ENCODE measurements around the gene MBD2.

DNA sequence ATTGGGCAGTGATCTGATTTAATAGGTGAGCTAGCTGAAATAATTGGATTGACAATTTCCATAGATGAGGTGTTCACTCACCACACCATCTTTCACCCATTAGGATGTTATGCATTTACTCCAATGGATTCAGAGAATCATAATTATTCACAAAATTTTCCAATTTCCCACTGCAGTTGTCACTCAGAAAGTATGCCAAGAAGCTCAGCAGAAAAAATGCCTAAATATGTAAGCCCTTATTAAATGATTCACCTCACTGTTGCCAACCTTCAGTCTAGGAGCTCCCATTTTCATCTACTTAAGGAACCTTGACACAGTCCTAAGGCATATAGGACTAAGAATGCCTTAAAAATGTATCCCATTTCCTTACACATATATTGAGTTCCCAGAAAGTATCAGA lies 94.3 kb downstream of the MBD2 start:
- TF ChIP-seq, protein P1, sequence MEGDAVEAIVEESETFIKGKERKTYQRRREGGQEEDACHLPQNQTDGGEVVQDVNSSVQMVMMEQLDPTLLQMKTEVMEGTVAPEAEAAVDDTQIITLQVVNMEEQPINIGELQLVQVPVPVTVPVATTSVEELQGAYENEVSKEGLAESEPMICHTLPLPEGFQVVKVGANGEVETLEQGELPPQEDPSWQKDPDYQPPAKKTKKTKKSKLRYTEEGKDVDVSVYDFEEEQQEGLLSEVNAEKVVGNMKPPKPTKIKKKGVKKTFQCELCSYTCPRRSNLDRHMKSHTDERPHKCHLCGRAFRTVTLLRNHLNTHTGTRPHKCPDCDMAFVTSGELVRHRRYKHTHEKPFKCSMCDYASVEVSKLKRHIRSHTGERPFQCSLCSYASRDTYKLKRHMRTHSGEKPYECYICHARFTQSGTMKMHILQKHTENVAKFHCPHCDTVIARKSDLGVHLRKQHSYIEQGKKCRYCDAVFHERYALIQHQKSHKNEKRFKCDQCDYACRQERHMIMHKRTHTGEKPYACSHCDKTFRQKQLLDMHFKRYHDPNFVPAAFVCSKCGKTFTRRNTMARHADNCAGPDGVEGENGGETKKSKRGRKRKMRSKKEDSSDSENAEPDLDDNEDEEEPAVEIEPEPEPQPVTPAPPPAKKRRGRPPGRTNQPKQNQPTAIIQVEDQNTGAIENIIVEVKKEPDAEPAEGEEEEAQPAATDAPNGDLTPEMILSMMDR (conservative IDR thresholded peaks at IDR 0.05; ENCODE audit: low read length) = no peak
- no peak for TF ChIP-seq EZH2phosphoT487 (IDR thresholded peaks at IDR 0.05; ENCODE audit: borderline replicate concordance, low read depth, low read length)
